Activated CD4-positive, alpha-beta T cell treated with anti-CD3 and anti-CD28 coated beads, Interleukin-2, amount 10 ng/mL, durations not matched to agents 24 days and 14 days (primary cell): ENCODE measurements around the gene ZMAT3. TPM values are rescaled to one million over a fixed set of nuclear protein-coding genes. Genes with fewer than 3 reads are reported as not detected.

Experiments
- DNase-seq: peaks from one replicate; pipeline ENCODE4 v3.0.0; 2022
- H3K27ac Mint-ChIP-seq: one replicate; pipeline ENCODE4 v1.8.0; 2022; ENCODE audit warnings: mild to moderate bottlenecking, mixed read lengths
- H3K27me3 Mint-ChIP-seq: one replicate; pipeline ENCODE4 v1.8.0; 2022; ENCODE audit warnings: mixed read lengths
- H3K36me3 Mint-ChIP-seq: one replicate; pipeline ENCODE4 v1.8.0; 2022; ENCODE audit warnings: low read depth, mild to moderate bottlenecking, mixed read lengths
- H3K4me1 Mint-ChIP-seq: one replicate; pipeline ENCODE4 v1.8.0; 2021; ENCODE audit warnings: mixed read lengths
- H3K4me3 Mint-ChIP-seq: one replicate; pipeline ENCODE4 v1.8.0; 2022; ENCODE audit warnings: mild to moderate bottlenecking, moderate library complexity, mixed read lengths
- H3K9me3 Mint-ChIP-seq: one replicate; pipeline ENCODE4 v1.8.0; 2021; ENCODE audit warnings: mixed read lengths
- intact Hi-C: fragments of 100-400 bp; cut with micrococcal nuclease; formaldehyde crosslinking; loops from one replicate; pipeline ENCODE4 v1.15.1; 2023
- total RNA-seq: library from RNA; stranded (reverse); gene quantifications from 2 replicates; pipeline ENCODE4 v1.2.3, GENCODE V29; 2022

Gene ZMAT3
- total RNA-seq, 1 donor from 2014 or later, result 11.8 TPM

DNA sequence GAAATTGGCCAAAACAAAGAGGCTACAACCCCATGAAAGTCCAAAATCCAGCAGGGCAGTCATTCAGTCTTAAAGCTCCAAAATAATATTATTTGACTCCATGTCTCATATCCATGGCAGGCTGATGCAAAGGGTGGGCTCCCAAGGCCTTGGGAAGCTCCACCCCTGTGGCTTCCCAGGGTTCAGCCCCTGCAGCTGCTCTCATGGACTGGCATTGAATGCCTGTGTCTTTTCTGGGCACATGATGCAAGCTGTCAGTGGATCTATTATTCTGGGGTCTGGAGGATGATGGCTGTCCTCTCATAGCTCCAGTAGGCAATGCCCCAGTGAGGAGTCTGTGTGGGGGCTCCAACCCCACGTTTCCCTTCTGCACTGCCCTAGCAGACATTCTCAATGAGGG is 81.8 kb downstream of the ZMAT3 start:
- no peak overlapping the region for H3K27ac Mint-ChIP-seq
- intact Hi-C loops, result no loop called here
- no peak for DNase-seq
- H3K27me3 Mint-ChIP-seq, result no peaks in the 10 kb centered on the region
- H3K36me3 Mint-ChIP-seq, result peaks cover 13% of the 10 kb centered on the region
- H3K4me1 Mint-ChIP-seq, result no peaks in the 10 kb centered on the region
- peaks cover 37% of the 10 kb centered on the region for H3K9me3 Mint-ChIP-seq
- H3K4me3 Mint-ChIP-seq, result no peak overlapping the region

DNA sequence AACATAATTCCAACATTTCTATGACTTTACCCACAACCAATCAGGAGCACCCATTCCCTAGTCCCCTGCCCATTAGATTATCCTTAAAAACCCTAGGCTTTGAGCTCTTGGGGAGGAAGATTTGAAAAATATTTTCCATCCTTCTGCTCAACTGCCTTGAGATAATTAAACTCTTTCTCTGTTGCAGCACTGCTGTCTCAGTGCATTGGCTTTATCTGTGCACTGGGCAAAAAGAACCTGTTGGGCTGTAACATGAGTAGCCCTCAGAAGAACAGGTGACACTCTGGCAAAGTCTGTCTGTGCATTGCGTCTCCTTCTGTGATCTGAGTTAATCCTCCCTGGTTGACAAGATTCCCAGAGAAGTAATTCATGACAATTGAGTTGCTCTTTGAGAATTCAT is 83.9 kb downstream of the ZMAT3 start:
- peaks cover 33% of the 10 kb centered on the region for H3K9me3 Mint-ChIP-seq
- no peaks in the 10 kb centered on the region for H3K4me1 Mint-ChIP-seq
- H3K4me3 Mint-ChIP-seq, result no peak overlapping the region
- intact Hi-C loops, result no loop called here
- H3K36me3 Mint-ChIP-seq, result peaks cover 13% of the 10 kb centered on the region
- DNase-seq, result no peak
- no peak overlapping the region for H3K27ac Mint-ChIP-seq
- no peaks in the 10 kb centered on the region for H3K27me3 Mint-ChIP-seq

DNA sequence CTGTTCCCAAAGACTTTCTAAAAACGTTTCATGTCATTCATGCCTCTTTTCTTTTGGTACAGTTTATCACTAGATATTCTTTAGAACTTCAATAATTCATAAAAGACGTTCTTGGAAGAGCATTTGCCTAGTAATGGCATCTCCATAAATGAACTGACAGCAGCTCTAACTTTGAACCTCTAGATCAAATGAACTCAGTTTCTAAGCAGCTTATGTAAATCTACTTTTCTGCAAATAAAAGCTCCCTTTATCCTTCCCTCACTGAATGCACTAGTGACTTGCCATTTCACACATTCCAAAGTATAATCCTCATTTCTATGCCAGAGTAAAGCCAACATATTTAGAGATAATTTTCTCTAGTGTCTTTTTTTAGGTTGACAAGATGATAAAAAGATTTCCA is 85.2 kb downstream of the ZMAT3 start:
- no peak overlapping the region for H3K27ac Mint-ChIP-seq
- H3K27me3 Mint-ChIP-seq, result no peaks in the 10 kb centered on the region
- H3K36me3 Mint-ChIP-seq, result peaks cover 13% of the 10 kb centered on the region
- H3K4me1 Mint-ChIP-seq, result no peaks in the 10 kb centered on the region
- H3K9me3 Mint-ChIP-seq, result peaks cover 36% of the 10 kb centered on the region
- DNase-seq, result no peak
- intact Hi-C loops, result no loop called here
- H3K4me3 Mint-ChIP-seq, result no peak overlapping the region

DNA sequence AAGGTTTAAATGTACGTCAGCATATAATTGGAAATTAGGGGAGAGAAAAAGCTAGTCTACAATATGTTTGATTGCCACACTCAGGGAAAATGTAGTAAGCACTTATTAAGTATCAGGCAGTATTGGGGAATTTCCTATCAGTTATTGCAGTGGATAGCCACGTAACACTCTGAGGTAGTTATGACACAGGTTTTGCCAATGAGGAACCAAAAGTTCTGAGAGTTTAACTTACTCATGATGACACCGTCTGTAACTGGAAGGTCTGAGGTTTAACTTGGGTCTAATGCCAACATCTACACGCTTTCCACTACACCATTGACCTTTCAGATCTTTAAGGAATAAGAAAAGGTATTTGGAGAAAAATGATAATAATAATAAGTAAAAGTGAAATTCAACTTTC is 89.5 kb downstream of the ZMAT3 start:
- Mint-ChIP-seq H3K27me3 (no peaks in the 10 kb centered on the region), H3K4me1 (no peaks in the 10 kb centered on the region), H3K27ac (no peak overlapping the region), H3K9me3 (peaks cover 18% of the 10 kb centered on the region), H3K36me3 (peaks cover 4% of the 10 kb centered on the region), H3K4me3 (no peak overlapping the region)
- no peak for DNase-seq
- intact Hi-C loops, result no loop called here

DNA sequence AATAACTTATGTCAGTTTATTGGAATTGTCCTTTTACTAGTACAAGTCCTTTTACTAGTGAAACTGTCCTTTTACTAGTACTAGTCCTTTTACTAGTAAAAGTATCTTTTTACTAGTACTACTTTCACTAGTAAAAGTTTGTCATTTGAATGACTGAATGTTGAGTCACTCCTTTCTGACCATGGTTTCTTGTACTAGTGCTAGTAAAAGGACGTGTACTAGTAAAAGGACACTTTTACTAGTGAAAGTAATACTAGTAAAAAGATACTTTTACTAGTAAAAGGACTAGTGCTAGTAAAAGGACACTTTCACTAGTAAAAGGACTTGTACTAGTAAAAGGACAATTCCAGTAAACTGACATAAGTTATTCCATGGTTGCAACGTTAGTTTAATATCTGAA is 96.3 kb downstream of the ZMAT3 start:
- Mint-ChIP-seq H3K4me3 (no peak overlapping the region), H3K36me3 (no peaks in the 10 kb centered on the region), H3K9me3 (peaks cover 10% of the 10 kb centered on the region)

DNA sequence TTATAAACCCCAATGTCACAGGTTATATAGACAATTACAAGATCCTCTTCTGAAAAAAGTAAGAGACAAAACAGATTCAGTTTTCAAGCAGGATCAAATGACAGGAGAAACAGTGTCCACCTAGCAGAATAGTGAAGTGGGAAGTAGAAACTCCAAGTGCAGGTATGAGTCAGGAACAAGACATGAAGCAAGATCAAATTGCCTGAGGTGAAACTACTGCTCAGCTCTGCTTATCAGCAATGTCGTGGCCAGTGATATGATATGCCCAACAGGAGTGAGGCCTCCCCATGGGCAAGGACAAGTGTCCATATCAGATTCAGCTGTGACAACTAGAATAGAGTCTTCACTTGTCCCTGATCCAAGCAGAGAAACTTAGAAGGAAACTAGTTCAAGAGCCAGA is 100.0 kb downstream of the ZMAT3 start:
- no peaks in the 10 kb centered on the region for H3K36me3 Mint-ChIP-seq
- H3K9me3 Mint-ChIP-seq, result peaks cover 8% of the 10 kb centered on the region
- H3K4me3 Mint-ChIP-seq, result no peak overlapping the region
- no peak overlapping the region for H3K27ac Mint-ChIP-seq
- no peak for DNase-seq
- intact Hi-C loops, result no loop called here
- peaks cover 9% of the 10 kb centered on the region for H3K4me1 Mint-ChIP-seq
- H3K27me3 Mint-ChIP-seq, result no peaks in the 10 kb centered on the region

More for the DNA sequence above, 96.3 kb downstream of the ZMAT3 start:
- DNase-seq, result no peak
- Mint-ChIP-seq H3K27ac (no peak overlapping the region), H3K27me3 (no peaks in the 10 kb centered on the region), H3K4me1 (no peaks in the 10 kb centered on the region)
- intact Hi-C loops, result no loop called here

DNA sequence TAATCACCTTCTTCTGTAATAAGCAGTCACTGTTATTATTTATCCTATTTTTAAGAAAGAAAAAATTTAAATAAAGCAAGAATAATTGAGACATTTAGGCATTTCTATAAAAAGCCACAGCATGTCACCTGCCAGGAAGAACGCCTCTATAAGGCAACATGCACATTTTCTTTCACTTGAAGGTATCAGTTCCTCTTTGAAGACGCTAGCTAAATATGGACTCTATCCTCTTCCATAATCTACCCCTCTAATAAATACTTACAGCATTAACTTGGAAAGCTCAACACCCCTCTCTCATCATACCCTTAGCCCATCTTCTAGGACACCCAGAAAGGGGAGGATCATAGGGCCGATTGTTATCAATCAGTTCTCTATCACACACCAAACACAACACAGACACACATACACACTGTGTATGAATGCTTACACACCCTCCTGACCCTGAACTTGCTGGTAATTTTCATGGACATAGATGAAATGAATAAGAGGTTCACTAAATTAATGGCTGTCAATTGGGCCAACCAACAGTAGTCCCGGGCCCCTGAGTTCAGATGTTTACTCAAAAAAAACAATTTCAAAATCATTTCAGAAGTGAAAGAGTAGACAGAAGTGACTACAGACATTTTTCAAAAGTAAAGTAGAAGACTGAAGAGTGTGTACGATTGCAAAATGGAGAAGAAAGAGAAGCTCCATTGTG is 102.5 kb downstream of the ZMAT3 start:
- Mint-ChIP-seq H3K27me3 (no peaks in the 10 kb centered on the region), H3K9me3 (peaks cover 3% of the 10 kb centered on the region), H3K27ac (no peak overlapping the region), H3K4me1 (peaks cover 10% of the 10 kb centered on the region), H3K4me3 (no peak overlapping the region), H3K36me3 (no peaks in the 10 kb centered on the region)
- DNase-seq, result no peak
- intact Hi-C loops, result loop anchor here (5.0 kb wide), 1 partner anchor 532 kb away; no protein-coding TSS in a partner anchor

Other genes starting within 250 kb of the ZMAT3 start
- gene PIK3CA, start 76.5 kb upstream of the ZMAT3 start, total RNA-seq, result 17.3 and 18.5 TPM in 2 replicates
- 0.19 and 0.70 TPM in 2 replicates for gene KCNMB3, start 179.3 kb upstream of the ZMAT3 start, total RNA-seq